ENCODE measurements around the gene CCZ1B.
"Not testable (repeated sequence)": the region's sequence is repeated elsewhere in the genome, so short reads cannot be mapped to it uniquely, and the experiment has no call there.

The CCZ1B gene

GRCh38 chr7:6831018-6831725, 5.1 kb upstream of the CCZ1B start:
- DNase-seq (ENCODE audit: low read depth in 1 of 2, low spot score in 1 of 2), result no peak

- not testable (repeated sequence) for DNase-seq (ENCODE audit: low read depth in 1 of 2, low spot score in 1 of 2)
Observed at GRCh38 chr7:6830026-6830425, 4.0 kb upstream of the CCZ1B start.

- DNase-seq (ENCODE audit: low read depth in 1 of 2, low spot score in 1 of 2), result not testable (repeated sequence)
Observed at GRCh38 chr7:6829616-6830015, 3.5 kb upstream of the CCZ1B start.

GRCh38 chr7:6827180-6827579, 1.1 kb upstream of the CCZ1B start:
- DNase-seq (ENCODE audit: low read depth in 1 of 2, low spot score in 1 of 2), result not testable (repeated sequence)

GRCh38 chr7:6825236-6826125, 594 bp downstream of the CCZ1B start:
- DNase-seq (ENCODE audit: low read depth in 1 of 2, low spot score in 1 of 2), result not testable (repeated sequence)

GRCh38 chr7:6821622-6822021, 4.5 kb downstream of the CCZ1B start:
- not testable (repeated sequence) for DNase-seq (ENCODE audit: low read depth in 1 of 2, low spot score in 1 of 2)

GRCh38 chr7:6815470-6815869, 10.6 kb downstream of the CCZ1B start:
- DNase-seq (ENCODE audit: low read depth in 1 of 2, low spot score in 1 of 2), result not testable (repeated sequence)

GRCh38 chr7:6813011-6813410, 13.1 kb downstream of the CCZ1B start:
- DNase-seq (ENCODE audit: low read depth in 1 of 2, low spot score in 1 of 2), result not testable (repeated sequence)

- DNase-seq (ENCODE audit: low read depth in 1 of 2, low spot score in 1 of 2), result not testable (repeated sequence)
Observed at GRCh38 chr7:6807959-6808358, 18.1 kb downstream of the CCZ1B start.

GRCh38 chr7:6807393-6807918, 18.6 kb downstream of the CCZ1B start:
- not testable (repeated sequence) for DNase-seq (ENCODE audit: low read depth in 1 of 2, low spot score in 1 of 2)

GRCh38 chr7:6800331-6800730, 25.7 kb downstream of the CCZ1B start:
- DNase-seq (ENCODE audit: low read depth in 1 of 2, low spot score in 1 of 2), result not testable (repeated sequence)

- DNase-seq (ENCODE audit: low read depth in 1 of 2, low spot score in 1 of 2), result not testable (repeated sequence)
Observed at GRCh38 chr7:6799887-6800286, 26.2 kb downstream of the CCZ1B start.

GRCh38 chr7:6798047-6798446, 28.0 kb downstream of the CCZ1B start:
- not testable (repeated sequence) for DNase-seq (ENCODE audit: low read depth in 1 of 2, low spot score in 1 of 2)

GRCh38 chr7:6797218-6797617, 28.9 kb downstream of the CCZ1B start:
- not testable (repeated sequence) for DNase-seq (ENCODE audit: low read depth in 1 of 2, low spot score in 1 of 2)

GRCh38 chr7:6794276-6794675, 31.8 kb downstream of the CCZ1B start:
- DNase-seq (ENCODE audit: low read depth in 1 of 2, low spot score in 1 of 2), result not testable (repeated sequence)

- DNase-seq (ENCODE audit: low read depth in 1 of 2, low spot score in 1 of 2), result not testable (repeated sequence)
Observed at GRCh38 chr7:6792113-6792872, 33.8 kb downstream of the CCZ1B start.

GRCh38 chr7:6789353-6789752, 36.7 kb downstream of the CCZ1B start:
- not testable (repeated sequence) for DNase-seq (ENCODE audit: low read depth in 1 of 2, low spot score in 1 of 2)

- DNase-seq (ENCODE audit: low read depth in 1 of 2, low spot score in 1 of 2), result not testable (repeated sequence)
Observed at GRCh38 chr7:6781581-6781980, 44.5 kb downstream of the CCZ1B start.

GRCh38 chr7:6761186-6761585, 64.9 kb downstream of the CCZ1B start:
- not testable (repeated sequence) for DNase-seq (ENCODE audit: low read depth in 1 of 2, low spot score in 1 of 2)

- DNase-seq (ENCODE audit: low read depth in 1 of 2, low spot score in 1 of 2), result not testable (repeated sequence)
Observed at GRCh38 chr7:6753964-6754363, 72.1 kb downstream of the CCZ1B start, which contains the start of gene RSPH10B2. Gene RSPH10B2, plus strand, starts transcription at chr7:6754103. Its CDS starts 3,575 bp downstream, at chr7:6757678.

- DNase-seq (ENCODE audit: low read depth in 1 of 2, low spot score in 1 of 2), result not testable (repeated sequence)
Observed at GRCh38 chr7:6750173-6750572, 75.9 kb downstream of the CCZ1B start.
